PC-3 (cell line): Measurements from ENCODE around the gene TXNL4B.

ENCODE experiments used
- EZH2 ChIP-seq: fragments of 300-600 bp; sonication (generic); IDR thresholded peaks from one replicate; pipeline ENCODE4 v1.6.1; 2017; ENCODE audit warnings: antibody characterized with exemption, mild to moderate bottlenecking, low read length; ENCODE audit not compliant: unreplicated experiment
- EZH2phosphoT487 ChIP-seq: fragments of 300-600 bp; sonication (generic); IDR thresholded peaks from 2 replicates; pipeline ENCODE4 v1.6.1; 2018; ENCODE audit warnings: mild to moderate bottlenecking, antibody characterized with exemption, low read length, borderline replicate concordance
- TF ChIP-seq, protein P1 (sequence below): fragments of 300-600 bp; sonication (generic); conservative IDR thresholded peaks from 2 replicates; pipeline ENCODE4 v1.5.1; 2017; ENCODE audit warnings: antibody characterized with exemption, low read depth, mild to moderate bottlenecking, low read length

DNA sequence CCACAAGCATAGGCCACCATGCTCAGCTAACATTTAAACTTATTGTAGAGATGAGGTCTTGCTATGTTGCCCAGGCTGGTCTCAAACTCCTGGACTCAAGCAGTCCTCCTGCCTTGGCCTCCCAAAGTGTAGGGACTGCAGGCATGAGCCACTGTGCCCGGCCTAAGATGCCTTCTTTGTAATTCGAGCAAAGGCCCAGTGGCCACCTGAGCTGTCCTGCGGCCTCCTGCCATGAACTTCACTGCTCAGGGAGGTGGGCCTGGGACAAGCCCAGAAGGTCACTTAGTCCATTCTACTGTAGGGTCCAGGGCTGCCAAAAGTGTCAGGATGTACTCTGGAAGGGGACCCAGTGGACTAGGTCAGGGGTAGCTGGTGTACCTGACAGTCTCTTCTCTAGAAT lies 30.7 kb upstream of the TXNL4B start:
- TF ChIP-seq, protein P1, sequence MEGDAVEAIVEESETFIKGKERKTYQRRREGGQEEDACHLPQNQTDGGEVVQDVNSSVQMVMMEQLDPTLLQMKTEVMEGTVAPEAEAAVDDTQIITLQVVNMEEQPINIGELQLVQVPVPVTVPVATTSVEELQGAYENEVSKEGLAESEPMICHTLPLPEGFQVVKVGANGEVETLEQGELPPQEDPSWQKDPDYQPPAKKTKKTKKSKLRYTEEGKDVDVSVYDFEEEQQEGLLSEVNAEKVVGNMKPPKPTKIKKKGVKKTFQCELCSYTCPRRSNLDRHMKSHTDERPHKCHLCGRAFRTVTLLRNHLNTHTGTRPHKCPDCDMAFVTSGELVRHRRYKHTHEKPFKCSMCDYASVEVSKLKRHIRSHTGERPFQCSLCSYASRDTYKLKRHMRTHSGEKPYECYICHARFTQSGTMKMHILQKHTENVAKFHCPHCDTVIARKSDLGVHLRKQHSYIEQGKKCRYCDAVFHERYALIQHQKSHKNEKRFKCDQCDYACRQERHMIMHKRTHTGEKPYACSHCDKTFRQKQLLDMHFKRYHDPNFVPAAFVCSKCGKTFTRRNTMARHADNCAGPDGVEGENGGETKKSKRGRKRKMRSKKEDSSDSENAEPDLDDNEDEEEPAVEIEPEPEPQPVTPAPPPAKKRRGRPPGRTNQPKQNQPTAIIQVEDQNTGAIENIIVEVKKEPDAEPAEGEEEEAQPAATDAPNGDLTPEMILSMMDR = no peak
- TF ChIP-seq EZH2 = no peak
- TF ChIP-seq EZH2phosphoT487 = no peak
